Measurements from ENCODE around the gene ILRUN.
"Not testable (repeated sequence)": the region's sequence is repeated elsewhere in the genome, so short reads cannot be mapped to it uniquely, and the experiment has no call there.

ILRUN gene

DNA sequence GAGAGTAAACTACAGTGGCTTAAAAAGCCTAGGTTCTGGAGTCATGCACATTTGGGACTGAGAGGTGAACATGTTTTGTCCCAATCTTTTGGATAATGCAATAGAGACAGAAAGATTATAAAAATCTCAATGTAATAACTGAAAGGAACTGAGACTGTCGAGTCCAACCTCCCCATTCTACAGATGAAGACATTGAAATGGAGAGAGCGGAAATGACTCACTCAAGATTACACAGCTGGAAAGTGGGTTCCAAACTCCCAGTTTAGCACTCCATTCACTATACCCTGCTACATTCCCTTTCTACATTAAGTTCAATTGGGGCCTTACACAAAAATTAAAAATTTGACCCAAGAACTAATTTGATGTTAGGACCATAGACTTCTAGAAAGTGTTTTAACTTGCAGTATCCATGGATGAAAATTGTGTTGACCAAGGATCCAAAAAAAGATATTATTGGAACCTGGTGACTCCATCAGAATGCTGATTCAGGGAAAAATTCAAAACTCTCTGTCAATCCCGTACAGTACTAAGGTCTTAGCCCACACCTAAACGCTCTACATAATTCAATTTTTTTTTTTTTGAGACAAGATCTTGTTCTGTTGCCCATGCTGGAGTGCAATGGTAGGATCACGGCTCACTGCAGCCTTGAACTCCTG lies 1.5 kb upstream of the ILRUN start:
- no peak for DNase-seq (ENCODE audit: low read depth, low spot score)

DNA sequence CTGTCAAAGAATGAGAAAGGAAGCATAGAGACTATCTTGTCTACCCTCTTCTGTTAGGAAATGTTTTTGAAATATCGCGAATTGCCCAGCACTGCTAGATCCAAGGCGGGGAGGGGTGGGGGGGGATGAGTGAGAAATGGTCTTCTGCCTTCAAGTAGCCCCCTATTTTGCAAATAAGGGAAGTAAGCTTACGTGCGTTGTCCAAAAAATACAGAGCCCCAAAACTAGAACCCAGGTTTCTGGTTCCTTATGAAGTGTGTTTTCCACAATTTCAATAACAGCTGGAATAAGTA lies 923 bp upstream of the ILRUN start:
- no peak for DNase-seq (ENCODE audit: low read depth, low spot score)

DNA sequence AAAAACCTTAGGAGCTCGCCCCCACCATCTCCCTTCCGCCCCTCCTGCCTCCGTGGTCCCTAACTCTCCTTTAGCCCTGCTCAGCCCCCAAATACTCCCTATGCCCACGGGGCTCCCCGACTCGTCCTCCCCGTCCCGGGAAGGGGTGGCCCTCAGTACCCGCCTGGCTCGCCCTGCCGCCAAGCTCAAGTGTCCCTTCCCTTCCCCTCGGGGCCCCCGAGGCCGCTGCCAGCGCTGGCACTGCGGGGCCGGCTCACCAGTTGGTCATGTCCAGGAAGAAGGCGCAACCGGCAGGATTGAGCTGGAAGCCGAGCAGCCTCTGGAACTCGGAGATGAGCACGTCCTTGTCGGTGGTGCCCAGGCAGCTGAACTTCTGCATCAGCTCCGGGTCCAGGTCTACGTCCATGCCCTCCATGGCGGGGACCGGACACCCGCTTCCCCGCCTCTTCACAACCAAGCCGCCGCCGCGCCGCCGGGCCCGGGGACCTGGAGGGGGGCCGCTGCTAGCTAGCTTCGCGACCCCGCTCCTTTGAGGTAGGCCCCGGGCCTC lies 303 bp downstream of the ILRUN start:
- peak; percentile 54 for DNase-seq (ENCODE audit: low read depth, low spot score)

DNA sequence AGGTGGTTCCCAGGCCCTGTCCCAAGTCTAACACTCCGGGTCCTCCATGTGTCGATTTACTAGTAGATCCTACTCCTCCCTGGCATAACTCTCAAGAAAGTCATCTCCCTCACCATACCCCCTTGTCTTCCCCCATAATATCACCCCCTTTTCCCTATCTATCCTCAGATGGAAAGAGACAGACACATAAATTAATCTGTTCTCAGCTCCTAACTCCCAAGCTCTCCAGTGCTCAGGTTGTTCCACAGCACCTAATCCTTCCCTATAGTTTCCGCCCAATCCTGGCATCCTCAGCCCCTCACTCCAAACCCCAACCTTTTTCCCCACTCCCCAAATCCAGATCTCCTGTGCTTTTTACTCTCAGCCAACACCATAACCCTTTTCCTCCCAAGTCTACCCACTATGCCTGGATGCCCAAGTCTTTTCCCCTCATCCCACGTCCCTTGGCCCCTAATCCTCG lies 808 bp downstream of the ILRUN start:
- no peak for DNase-seq (ENCODE audit: low read depth, low spot score)

GRCh38 chr6:34692280-34692679 lies 4.3 kb downstream of the ILRUN start:
- DNase-seq (ENCODE audit: low read depth, low spot score), result no peak

- DNase-seq (ENCODE audit: low read depth, low spot score), result no peak
Measured at GRCh38 chr6:34689742-34690141, 6.8 kb downstream of the ILRUN start.

DNA sequence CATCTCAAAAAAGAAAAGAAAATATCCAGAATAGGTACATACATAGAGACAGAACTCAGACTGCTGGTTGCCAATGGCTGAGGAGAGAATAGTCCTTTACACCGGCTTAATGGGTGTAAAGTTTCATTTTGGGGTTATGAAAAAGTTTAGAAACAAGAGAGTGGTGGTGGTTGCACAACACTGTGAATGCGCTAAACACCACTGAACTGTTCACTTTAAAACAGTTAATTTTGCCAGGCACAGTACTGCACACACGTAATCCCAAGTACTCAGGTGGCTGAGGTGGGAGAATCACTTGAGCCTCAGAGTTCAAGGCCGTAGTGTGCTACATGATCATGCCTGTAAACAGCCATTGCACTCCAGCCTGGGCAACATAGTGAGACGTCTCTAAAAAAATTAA lies 7.6 kb downstream of the ILRUN start:
- no peak for DNase-seq (ENCODE audit: low read depth, low spot score)

DNA sequence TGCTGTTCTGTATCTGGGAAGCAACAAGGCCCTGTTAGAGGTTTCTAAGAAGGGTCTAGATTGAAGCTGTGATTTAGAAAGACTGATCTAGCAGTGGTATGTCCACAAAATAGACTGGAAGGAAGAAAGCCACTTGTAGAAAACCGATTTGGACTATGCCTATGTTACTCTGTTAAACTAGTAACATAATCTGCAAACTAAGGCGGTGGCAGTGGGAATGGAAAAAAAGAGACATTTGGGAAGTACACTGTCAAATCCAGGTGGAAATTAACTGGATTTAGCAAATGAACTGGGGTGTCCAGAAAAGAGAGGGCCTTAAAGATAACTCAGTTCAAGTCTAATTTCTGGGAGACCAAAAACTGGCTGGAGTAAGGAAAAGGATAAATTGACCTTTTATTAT lies 11.6 kb downstream of the ILRUN start:
- no peak for DNase-seq (ENCODE audit: low read depth, low spot score)

GRCh38 chr6:34684364-34684763 lies 12.2 kb downstream of the ILRUN start:
- DNase-seq (ENCODE audit: low read depth, low spot score), result no peak

DNA sequence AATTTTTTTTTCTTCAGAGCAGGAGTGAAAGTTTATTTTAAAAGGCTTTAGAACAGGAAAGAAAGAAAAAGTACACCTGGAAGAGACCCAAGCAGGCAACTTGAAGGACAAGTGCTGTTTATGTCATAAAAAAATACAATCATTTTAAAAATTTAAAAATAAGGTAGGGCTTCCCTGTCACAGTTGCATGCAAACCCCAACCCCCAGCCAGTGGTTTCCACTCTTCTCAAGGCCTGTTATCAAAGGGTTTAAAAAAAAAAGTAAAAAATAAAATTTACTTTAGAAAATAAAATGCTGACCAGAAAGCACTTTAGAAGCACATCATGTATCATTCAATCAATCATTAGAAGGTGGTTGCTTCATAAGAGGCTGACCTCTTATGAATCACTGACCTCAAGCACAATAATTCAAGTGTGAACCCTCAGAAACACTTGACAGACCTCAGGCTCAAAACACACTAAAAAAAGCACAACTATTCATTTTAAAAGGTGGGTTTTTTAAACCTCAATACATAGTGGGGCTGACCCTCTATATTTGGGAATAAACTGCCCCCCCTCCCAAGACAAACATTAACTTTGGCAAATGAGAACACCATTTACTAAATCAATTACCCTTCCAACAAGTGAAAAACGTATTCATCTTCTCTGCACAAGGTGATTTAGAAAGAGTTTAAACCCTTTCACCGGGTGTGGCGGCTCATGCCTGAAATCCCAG lies 15.6 kb downstream of the ILRUN start:
- no peak for DNase-seq (ENCODE audit: low read depth, low spot score)

DNA sequence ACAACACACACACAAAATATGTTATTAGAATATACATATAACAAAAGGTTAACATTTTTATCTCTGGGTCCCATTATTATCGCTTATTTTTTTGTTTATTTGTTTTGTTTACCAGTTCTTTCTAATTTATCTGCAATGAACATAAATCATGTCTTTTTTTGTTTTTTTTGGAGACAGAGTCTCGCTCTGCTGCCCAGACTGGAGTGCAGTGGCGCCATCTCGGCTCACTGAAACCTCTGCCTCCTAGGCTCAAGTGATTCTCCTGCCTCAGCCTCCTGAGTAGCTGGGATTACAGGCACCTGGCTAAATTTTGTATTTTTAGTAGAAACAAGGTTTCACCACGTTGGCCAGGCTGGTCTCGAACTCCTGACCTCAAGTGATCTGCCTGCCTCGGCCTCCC lies 16.3 kb downstream of the ILRUN start:
- DNase-seq (ENCODE audit: low read depth, low spot score), result not testable (repeated sequence)

DNA sequence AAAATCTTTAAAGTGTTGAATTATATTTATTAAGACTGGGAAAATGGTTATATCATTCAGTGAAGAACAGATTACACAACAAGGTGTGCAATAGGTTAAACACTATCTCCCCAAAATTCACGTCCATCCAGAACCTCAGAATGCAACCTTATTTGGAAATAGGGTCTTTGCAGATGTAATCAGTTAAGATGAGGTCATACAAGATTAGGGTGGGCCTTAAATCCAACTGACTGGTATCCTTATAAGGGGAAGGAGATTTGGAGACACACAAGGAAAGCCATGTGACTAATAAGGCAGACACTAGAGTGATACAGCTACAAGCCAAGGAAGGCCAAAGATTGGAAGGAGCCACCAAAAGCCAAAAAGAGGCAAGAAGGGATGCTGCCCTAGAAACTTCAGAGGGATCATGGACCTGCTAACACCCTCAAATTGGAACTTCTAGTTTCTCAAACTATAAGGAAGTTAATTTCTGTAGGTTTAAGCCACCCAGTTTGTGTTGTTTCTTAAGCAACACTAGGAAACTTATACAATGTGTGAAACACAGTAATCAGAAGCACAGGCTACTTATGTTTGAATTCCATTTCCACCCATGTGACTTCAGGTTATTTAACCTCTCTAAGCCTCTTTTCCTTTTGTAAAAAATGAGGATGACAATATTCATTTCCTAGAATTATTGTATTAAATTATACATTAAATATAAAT lies 16.9 kb downstream of the ILRUN start:
- DNase-seq (ENCODE audit: low read depth, low spot score), result no peak

DNA sequence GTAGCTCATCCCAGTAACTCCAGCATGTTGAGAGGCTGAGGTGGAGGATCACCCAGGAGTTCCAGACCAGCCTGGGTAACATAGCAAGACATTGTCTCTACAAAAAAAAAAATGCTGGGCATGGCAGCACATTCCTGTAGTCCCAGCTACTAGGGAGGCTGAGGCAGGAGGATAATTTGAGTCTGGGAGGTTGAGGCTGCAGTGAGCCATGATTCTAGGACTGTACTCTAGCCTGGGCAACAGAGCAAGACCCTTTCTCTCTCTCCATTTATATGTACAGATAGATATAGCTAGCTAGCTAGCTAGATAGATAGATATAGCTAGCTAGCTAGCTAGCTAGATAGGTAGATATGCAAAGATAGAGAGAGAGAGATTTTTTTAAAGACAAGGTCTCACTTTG lies 20.4 kb downstream of the ILRUN start:
- DNase-seq (ENCODE audit: low read depth, low spot score), result no peak

DNA sequence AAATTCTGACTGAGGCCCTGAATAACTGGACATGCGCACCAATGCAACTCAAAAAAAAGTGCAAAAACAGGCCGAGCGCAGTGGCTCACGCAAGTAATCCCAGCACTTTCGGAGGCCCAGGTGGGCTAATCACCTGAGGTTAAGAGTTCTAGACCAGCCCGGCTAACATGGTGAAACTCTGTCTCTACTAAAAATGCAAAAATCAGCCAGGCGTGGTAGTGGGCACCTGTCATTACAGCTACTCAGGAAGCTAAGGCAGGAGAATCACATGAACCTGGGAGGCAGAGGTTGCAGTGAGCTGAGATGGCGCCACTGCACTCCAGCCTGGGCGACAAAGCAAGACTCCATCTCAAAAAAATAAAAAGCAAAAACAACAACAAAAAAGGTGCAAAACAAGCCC lies 21.6 kb downstream of the ILRUN start:
- not testable (repeated sequence) for DNase-seq (ENCODE audit: low read depth, low spot score)

- no peak for DNase-seq (ENCODE audit: low read depth, low spot score)
Measured at GRCh38 chr6:34674268-34674639, 22.3 kb downstream of the ILRUN start.

- DNase-seq (ENCODE audit: low read depth, low spot score), result no peak
Measured at GRCh38 chr6:34673064-34673463, 23.5 kb downstream of the ILRUN start.

GRCh38 chr6:34672657-34673043 lies 23.9 kb downstream of the ILRUN start:
- DNase-seq (ENCODE audit: low read depth, low spot score), result no peak

GRCh38 chr6:34671801-34672656 lies 24.5 kb downstream of the ILRUN start:
- DNase-seq (ENCODE audit: low read depth, low spot score), result no peak

DNA sequence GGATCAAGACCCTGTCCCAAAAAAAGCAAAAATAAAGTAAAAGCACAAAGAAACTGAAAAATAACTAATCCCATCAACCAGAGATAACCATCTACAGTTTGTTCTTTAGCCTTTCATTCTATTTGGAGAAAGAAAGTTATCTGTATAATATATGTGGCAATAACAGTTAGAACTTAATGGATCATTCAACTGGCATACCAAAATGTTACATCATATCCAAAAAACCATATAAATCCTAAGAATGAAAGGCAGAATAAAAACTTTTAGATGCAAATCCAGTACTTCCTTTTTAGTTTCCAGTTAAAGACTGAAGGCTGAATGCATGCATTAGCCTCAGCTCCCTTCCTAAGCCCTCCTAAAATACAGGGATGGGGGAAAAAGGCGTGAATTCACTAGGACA lies 25.2 kb downstream of the ILRUN start:
- no peak for DNase-seq (ENCODE audit: low read depth, low spot score)

DNA sequence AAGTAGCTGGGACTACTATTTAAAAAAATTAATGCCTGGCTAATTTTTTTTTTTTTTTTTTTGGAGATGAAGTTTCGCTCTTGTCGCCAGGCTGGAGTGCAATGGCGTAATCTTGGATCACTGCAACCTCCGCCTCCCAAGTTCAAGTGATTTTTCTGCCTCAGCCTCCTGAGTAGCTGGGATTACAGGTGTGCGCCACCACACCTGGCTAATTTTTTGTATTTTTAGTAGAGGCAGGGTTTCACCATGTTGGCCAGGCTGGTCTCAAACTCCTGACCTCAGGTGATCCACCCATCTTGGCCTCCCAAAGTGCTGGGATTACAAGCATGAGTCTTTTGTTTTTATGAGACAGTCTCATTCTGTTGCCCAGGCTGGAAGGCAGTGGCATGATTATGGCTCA lies 27.8 kb downstream of the ILRUN start:
- not testable (repeated sequence) for DNase-seq (ENCODE audit: low read depth, low spot score)

DNA sequence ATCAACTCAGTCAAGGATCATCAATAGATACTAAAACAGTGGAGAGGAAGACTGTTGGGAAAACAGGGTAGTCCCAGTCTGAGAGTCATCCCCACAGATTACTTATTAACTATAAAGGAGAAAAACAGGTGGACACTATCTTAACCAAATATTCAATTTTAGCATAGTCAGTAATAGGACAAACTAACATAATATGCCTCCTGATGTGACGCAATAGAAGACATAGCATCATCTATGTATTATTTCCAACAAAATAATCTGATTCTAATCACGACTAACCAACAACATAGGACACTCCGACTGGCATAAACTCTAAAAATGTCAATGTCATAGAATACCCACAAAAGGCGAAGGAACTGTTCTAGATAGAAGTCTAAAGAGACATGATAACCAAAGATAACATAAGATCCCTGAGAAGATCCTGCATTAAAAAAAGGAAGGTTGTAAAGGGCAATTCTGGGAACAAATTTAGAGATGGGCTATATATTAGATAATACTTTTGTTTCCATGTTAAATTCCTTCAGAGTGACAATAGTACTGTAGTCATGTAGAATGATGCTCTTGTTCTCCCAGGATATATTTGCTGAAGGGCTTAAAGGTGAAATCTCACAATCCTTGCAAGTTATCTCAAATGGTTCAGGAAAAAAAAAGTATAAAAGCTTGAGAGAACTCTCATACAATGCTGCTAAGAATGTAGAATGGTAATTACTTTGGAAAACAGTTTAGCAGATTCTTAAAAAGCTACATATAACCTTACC lies 28.9 kb downstream of the ILRUN start:
- DNase-seq (ENCODE audit: low read depth, low spot score), result no peak

Measured in ELF-1 (cell line).